GM18909 (cell line): Measurements from ENCODE around the gene TAC1.
"Not testable (repeated sequence)": the region's sequence is repeated elsewhere in the genome, so short reads cannot be mapped to it uniquely, and the experiment has no call there.

ENCODE experiments used
- ATAC-seq: cut with Tn5 transposase; IDR thresholded peaks from one replicate; pipeline ENCODE4 v1.9.1; 2021; ENCODE audit warnings: mild to moderate bottlenecking; ENCODE audit not compliant: unreplicated experiment, poor library complexity

Gene TAC1, protein sequence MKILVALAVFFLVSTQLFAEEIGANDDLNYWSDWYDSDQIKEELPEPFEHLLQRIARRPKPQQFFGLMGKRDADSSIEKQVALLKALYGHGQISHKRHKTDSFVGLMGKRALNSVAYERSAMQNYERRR

DNA sequence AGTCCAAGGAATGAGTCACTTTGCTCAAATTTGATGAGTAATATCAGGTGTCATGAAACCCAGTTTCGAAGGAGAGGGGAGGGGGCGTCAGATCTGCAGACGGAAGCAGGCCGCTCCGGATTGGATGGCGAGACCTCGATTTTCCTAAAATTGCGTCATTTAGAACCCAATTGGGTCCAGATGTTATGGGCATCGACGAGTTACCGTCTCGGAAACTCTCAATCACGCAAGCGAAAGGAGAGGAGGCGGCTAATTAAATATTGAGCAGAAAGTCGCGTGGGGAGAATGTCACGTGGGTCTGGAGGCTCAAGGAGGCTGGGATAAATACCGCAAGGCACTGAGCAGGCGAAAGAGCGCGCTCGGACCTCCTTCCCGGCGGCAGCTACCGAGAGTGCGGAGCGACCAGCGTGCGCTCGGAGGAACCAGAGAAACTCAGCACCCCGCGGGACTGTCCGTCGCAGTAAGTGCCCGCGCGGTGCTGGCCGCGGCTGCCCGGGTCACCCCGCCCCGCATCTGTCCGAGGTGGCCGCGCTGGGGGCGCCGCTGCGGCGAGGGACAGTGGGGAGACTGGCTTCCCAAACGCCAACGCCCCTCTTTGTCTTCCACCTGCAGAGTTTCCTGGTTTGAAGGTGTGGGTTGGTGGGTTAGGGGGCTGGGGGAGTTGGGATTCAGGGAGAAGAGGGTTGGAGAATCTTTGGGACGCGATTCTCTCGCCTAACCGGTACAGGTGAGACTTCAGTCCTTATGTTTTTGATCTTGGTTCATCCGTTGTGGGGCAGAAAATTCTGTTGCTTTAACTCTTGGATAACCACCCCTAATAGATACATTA lies at the start of gene TAC1:
Gene TAC1 (plus strand): TSS at position 351 of the 829 bp plus-strand sequence. CDS start 527 bp downstream, outside the sequence.
- no peak for ATAC-seq

DNA sequence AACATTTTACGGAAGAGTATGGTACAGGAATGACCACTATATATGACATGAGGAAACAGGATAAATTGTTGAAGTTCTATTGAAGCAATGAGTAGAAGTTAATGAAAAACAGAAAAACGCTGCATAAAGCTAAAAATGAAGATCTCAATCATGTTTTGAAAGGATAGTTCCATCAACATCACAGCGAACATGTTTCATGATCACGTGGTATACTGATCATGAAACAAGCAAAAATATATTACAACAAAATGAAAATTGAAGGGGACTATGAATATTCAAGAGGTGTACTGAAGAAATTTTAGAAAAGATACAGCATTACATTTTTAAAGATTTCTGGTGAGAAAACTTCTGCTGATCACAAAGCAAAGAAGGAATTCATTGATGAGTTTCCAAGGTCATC lies 45.9 kb upstream of the TAC1 start:
- ATAC-seq = no peak

DNA sequence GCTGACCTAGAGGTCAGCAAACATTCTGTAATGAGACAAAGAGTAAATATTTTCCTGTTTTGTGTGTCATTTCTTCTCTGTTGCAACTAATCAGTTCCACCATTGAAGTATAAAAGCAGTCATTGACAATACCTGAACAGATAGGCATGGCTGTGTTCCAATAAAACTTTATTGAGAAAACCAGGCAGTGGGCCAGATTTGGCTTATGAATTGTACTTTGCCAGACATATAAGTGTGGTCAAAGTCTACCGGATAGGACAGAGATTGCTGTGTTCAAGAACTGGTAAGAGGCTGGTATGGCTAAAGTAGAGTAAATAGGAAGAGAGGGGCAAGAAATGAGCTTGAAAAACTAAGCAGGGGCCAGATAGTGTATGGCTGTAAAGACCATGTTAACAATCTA lies 38.3 kb upstream of the TAC1 start:
- ATAC-seq = no peak

DNA sequence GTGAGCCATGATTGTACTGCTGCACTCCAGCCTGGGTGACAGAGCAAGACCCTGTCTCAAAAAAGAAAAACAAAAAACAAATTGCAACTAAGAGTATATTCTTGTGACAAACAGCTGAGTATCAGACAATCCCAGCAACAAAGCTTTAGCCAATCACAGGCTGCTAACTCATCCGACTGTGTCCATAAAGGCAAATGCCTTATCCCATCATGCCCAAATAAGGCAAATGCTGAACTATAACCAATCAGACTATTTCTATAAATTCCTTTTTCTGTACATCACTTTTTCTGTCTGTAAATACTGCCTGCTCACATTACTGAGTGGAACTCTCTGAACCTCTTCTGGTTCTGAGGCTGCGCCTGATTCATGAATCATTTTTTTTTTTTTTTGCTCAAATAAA lies 37.5 kb upstream of the TAC1 start:
- no peak for ATAC-seq

DNA sequence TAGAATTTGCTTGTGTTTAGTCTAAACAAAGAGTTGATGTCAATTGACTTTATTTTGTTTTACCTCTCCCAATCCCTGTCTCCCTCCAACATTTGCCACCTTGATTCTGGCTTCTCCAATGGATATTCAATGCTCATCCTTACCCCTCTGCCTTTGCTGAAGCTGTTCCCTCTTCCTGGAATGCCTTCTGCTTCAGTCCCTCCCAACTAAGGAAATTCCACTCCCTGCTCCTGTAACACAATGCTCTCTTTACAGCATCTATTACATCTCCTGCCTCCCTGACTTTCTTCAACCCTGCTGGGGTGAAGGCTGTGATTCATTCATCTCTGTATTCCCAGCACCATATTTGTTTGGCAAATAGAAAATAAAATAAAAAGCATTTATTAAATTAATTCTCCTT lies 34.5 kb upstream of the TAC1 start:
- ATAC-seq = no peak

DNA sequence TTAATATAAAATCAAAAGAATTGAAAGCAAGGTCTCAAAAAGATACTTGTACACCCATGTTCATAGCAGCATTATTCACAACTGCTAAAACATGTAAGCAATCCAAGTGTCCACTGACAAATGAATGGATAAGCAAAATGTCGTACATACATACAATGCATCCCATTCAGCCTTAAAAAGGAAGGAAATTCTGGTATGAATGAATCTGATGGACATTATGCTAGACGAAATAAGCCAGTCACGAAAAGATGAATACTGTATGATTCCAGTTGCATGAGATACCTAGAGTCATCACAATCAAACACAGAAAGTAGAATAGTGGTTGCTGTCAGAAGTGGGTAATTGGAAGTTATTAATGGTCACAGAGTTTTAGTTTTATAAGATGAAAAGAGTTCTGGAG lies 9.5 kb upstream of the TAC1 start:
- ATAC-seq = no peak

DNA sequence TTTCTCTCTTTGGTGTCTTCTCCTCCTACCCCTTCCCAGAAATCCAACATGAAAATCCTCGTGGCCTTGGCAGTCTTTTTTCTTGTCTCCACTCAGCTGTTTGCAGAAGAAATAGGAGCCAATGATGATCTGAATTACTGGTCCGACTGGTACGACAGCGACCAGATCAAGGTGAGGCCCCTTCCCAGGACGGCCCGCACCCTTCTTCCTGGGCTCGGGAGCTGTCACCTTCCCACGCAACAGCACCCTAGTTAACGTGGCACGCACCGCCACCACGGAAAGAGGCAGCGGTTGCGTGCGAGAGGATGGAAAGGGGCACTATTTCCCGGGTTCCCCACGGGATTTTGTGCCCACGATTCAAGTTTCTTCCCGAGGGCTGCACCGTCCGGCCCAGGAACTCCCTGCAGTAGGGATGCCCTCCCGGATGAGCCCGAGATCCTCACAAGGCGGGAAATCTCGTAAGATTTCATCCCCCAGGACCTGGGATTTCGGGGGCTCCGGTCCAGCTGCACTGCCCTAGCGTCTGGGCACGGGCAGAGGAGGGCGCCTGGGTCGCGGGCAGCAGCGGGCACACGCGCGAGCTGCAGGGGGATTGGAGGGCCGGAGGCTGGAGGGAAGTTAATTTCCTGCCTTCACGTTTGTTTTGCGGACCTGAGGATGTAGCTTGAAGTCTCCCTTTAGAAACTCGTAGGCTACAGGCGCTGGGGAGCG lies 834 bp downstream of the TAC1 start:
- no peak for ATAC-seq

DNA sequence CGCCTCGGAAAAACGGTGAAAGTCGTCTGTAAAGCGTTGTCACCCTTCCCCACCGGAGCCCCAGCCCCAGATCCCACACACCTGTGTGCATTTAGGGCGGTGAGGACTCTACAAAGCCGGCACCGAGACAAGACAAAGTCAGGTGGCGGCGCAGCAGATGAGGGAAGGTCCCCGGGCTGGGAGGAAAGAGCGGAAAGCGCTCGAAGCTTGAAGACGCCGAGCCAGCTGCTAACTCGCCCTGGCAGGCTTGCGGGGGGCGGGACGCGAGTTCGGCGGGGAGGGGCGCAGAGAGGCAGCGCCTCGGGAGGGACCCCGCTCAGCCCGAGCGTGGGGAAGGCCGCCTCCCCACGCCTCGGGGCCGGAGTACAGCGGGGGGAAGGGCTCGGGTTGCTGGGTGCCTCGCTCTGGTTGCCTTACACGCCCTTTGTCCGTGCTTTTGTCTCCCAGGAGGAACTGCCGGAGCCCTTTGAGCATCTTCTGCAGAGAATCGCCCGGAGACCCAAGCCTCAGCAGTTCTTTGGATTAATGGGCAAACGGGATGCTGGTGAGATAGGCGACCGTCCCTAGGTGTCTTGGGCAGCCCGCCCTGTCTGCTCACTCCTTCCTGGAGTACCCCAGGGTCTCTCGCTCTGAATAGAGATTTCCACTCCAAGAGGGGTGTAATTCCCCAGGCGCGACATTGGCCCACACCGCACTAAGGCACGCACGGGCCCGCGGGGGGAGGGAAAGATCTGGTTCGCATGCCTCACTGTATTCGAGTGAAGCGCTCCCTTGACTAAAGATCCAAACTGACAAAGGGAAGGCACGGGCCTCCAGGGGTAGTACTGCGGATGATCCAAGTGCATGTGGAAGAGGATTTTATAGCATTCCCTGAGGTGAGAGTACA lies 1.6 kb downstream of the TAC1 start:
- no peak for ATAC-seq

DNA sequence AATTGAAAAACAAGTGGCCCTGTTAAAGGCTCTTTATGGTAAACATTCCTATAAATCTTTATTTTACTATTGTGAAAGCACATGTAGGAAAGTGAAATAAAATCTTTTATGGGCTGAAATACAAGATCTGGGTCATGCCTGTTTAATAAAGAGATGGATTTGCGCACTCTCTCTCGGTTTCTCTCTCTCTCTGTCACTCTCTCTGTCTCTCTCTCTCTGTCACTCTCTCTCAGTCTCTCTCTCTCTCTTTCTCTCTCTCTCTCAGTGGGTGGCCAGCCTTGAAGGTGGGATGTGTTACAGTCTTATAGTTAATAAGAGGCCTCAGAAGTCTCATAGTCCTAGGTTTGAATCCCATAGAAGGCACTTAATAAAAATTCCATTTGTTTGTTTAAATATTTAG lies 2.4 kb downstream of the TAC1 start:
- ATAC-seq = no peak

DNA sequence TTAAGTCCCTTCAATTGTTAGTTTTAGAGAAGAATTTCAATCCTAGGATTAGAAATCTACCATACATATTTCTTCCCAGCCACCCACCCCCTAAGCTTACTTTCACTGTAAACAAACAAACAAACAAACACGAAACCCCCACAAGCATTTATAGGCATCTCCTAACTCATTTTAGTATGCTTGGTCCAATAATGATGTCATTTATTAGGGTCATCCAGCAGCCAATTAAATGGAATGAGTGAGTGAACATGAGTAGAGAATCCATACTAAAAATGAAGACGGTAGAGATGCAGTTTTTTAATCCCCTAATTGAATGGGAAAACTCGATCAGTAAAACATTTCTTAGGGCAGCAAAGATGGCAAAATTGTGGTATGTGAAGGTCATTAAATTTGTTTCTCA lies 3.2 kb downstream of the TAC1 start:
- no peak for ATAC-seq

DNA sequence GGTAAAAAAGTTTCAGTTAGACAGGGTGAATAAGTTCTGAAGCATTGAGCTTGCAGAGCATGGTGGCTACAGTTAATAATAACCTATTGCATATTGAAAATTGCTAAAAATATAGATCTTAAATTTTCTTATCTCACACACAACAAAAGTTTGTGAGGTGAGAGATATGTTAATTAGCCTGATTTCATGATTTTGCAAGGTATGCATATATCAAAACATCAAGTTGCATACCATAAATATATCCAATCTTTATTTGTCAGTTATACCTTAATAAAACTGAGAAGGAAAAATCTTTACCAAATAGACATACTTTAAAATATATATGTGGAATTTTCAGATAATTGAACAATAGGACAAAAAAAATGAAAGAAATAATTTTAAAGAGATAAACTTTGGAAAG lies 16.6 kb downstream of the TAC1 start:
- ATAC-seq = no peak

DNA sequence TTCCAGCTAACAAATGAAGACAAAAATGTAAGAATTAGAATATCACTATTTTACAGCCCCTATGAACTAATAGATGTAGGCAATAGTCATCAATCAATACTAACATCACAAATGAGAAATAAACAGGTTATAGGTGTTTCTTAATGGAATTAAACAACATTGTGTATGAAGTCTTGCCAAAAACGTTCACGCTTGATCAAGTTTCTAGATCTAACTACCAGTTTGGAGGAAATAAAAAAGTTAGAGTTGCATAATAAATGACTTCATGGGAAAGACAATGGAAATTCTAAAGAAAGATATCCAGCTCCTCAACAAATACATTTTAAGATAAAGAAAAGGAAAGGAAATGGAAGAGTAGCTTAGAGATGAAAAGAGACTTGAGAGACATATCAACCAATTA lies 19.7 kb downstream of the TAC1 start:
- ATAC-seq = no peak

DNA sequence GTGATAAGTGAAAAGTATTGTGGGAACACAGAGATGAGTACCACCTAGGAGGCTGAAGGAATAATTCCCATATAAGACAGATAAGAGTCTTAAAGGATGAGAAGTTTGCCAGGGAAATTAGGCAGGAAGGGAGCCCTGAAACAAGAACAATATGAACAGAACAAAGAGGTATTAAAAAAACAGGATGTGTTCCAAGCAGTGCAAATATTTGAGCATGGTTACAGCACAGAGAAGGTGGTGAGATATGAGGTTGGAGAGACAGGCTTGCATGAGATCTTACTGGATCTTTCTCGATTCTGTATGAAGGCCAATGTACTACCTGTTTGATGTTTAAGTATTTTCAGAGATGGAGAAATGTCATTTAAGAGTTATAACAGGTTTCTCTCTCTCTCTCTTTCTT lies 20.3 kb downstream of the TAC1 start:
- ATAC-seq = no peak

DNA sequence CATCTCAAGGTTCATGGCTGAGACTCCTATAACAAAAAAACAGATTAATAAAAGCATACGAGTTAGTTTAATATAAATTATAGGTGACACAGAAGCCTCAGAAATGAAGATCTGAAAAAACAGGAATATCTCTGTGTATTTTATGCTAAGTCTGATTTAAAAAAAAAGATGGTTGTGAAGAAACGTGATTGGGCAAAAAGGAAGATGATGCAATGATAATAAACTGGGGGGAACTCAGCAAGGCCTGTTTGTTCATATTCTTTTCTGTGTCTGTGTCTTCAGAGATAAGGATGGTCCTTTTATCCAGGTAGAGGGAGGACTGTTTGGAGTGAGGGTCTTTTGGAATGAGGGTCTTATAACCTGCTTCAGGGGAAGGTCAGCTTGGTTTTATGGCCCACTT lies 25.9 kb downstream of the TAC1 start:
- ATAC-seq = no peak

DNA sequence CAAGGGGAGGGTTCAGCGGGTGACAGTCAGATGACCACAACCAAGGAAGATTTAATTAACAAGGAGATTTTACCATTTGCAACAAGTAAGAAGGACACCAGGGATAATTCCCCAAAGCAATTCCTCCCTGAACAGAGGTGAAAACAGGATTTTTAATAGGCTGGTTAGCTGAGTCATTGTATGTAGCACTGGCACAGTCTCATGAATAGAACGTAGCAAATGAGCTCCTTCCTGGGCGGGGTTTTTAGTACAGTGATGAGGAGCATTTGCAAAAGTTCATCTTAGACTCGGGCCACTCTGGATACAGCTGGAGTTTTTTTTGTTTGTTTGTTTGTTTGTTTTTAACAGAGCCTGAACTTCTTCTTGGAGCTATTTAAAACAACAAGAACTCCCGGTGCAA lies 39.0 kb downstream of the TAC1 start:
- ATAC-seq = no peak

DNA sequence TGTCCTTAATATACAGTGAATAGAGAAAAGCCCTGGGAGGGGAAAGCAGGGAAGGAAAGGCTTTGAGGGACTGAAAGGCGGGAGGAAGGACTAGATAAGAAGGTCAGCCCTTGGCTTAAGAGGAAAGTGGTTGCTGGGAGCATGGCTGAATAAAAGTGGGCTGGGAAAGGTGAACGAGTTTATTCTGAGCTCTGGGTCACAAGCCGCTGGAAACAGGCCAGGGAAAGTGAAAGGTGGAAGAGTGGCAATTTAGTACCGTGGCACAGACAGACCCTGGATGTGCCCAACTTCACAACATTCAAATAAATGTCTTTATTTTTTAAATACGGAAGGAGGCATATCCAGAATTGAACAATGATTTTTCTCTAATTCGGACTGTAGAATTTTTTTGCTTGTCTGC lies 39.7 kb downstream of the TAC1 start:
- ATAC-seq = no peak

DNA sequence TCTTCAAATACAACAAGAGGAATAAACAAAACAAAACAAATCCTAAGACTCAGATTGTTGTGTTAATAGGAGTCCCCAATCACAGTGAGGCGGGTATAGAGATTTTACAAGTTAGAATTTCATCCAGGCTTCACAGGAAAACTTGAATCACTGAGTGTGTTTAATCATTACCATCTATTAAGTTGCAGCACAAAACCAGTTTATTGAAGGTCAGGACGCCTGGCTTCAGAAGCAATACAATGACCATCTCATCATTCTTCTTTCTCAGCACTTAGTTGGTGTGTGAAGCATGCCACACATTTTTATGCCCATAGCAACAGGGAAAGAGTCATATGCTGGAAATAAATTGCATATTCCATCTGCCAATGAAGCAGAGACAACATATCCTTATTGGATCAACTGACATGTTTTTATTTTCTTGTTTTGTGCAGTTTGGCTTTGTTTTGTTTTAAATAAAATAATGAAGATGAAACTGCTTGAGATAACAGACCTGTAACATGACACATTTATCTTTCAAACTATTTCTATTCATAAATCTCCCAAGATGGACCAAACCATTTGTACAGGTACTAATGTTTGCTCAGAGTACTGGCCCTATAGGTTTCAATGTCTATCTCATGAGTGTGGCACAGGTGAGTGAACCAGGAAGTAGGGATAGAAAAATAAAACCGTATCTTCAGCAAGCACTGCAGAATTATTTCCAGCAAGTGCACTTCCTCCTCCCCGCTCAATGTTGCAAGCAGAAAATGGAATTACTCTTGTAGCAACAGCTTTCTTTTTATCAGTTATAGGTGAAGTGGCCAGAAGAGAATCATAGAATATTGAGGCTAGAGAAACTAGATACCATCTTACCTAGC lies 40.4 kb downstream of the TAC1 start:
- ATAC-seq = no peak

DNA sequence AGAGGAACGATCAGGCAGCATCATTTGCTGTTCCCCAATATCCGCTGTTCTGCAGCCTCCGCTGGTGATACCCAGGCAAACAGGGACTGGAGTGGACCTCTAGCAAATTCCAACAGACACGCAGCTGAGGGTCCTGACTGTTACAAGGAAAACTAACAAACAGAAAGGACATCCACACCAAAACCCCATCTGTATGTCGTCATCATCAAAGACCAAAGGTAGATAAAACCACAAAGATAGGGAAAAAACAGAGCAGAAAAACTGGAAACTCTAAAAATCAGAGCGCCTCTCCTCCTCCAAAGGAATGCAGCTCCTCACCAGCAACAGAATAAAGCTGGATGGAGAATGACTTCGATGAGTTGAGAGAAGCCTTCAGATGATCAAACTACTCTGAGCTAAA lies 54.5 kb downstream of the TAC1 start:
- not testable (repeated sequence) for ATAC-seq
